ENCODE results near the gene KCND3.

- TF ChIP-seq CTCF (IDR thresholded peaks at IDR 0.05; ENCODE audit: insufficient read depth, low read depth, low read length): no peak
- no peak for TF ChIP-seq EZH2 (IDR thresholded peaks at IDR 0.05; ENCODE audit: insufficient read depth, low read length)
Observed at GRCh38 chr1:111768625-111769024, 220.8 kb downstream of the KCND3 start.

Measured in astrocyte (in vitro differentiated cells and primary cell).